Ovary (tissue), 3 donors: ENCODE data around the gene CEP112.

Experiments
- CTCF ChIP-seq, 3 donors: fragments of 450-650 bp in 2 of 3; fragments of 200-600 bp in 1 of 3; IDR thresholded peaks; one replicate each; pipeline versions ENCODE4 v1.5.1 to v1.8.0; 2016 to 2022; ENCODE audit warnings: antibody characterized with exemption in 3 of 3, mild to moderate bottlenecking in 1 of 3
- POLR2A ChIP-seq: fragments of 450-650 bp; IDR thresholded peaks from one replicate; pipeline ENCODE4 v1.6.1; 2017; ENCODE audit warnings: antibody characterized with exemption, mild to moderate bottlenecking, moderate library complexity
- donor health status: DM: no; HTN: no; CAD: no.

- TF ChIP-seq POLR2A (no peak), CTCF (IDR thresholded peaks at IDR 0.05) (no peak)
Measured at GRCh38 chr17:66098040-66098439, 93.9 kb downstream of the CEP112 start.
